Measurements from ENCODE around the gene PSMD2.

- no peak for TF ChIP-seq POLR2A (IDR thresholded peaks at IDR 0.05)
- TF ChIP-seq POLR2AphosphoS5 (IDR thresholded peaks at IDR 0.05; ENCODE audit: insufficient read depth in 1 of 2, low read depth in 1 of 2), result no peak
Measured at GRCh38 chr3:184325269-184325668, 26.2 kb downstream of the PSMD2 start.

Measured in vagina (tissue), 2 donors.